ENCODE measurements around the gene LDHB. TPM values are rescaled to one million over a fixed set of nuclear protein-coding genes. Genes with fewer than 3 reads are reported as not detected.

LDHB gene
- 1,000 to 10,000 TPM in 2 of 8 experiments, 100 to 1,000 TPM in 6; 653 to 1,054 (median 899) TPM for total RNA-seq

DNA sequence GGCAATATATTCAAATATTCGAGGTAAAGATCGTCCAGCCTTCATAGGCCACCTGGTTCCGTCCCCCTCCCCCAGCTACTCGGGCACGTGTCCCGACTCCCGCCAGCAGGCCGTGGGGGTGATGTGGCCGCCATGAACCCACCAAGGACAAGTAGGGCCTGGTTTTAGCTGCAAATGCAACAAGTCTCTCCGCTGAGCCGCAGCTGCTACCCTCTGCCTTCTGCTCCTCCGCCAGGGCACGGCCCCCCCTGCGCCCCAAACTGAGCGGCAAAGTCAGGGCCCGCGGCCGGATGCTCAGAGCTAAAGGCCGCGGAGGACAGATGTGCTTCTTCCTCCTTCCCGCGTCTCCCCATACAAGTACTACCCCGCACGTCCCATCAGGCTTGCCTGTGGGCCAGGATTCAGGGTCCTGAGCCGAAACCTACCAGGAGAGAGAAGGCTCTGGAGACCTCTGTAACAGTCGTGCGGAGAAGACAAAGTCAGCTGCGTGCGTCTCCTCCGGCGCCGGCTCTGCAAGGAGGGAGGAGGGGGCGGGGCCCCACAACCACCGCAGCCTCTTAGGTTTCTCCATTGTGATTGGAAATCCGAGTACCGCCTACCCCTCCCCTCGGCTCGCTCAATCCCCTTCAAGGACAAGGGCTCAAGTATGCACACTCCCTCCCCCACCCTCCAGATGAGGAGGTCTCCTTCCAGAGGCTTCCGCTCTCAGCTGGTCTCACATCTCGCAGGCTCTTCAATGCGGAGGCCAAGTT, at the start of gene LDHB:
TSS of gene LDHB (minus strand) at position 517 of the 752 bp plus-strand sequence. CDS start 3,171 bp downstream, outside the sequence.
- Histone ChIP-seq H3K4me1 (replicated peaks in 1 of 2) (peaks cover 2 to 3% of the 10 kb centered on the region in 2 donors), H3K4me3 (peak within 1 kb of the TSS; percentile 53 to 86 (median 77)), H3K27ac (peak within 1 kb of the TSS; percentile 89 to 93)
- peak; percentile 95 to 99 (median 98) for ATAC-seq (replicated peaks in 6 of 8)
- in situ Hi-C loops (cut with MboI; ENCODE audit: low pct_unique_long_range_greater_than_20kb in 2 of 9, low sequenced_read_pairs in 9 of 9, unreplicated experiment in 9 of 9): no loop called here
- WGBS, 10 experiments: 0 to 1% (median 0%) methylated on average over 1 to 25 of the region's 41 CpGs; no CpG with 5 or more reads in 4 of the 10 experiments

DNA sequence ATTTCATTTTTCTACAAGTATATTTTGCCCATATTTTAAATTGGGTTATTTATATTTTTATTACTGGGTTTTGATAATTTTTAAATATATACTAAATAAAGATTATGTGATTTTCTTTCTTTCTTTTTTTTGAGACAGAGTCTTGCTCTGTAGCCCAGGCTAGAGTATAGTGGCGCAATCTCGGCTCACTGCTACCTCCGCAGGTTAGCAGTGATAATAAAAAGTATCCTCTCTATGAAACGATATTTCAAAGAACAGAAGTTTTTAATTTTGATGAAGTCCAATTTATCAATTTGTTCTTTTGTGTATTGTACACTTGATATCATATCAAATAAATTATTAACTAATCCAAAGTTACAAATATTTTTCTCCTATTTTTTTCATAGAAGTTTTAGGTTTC, 47.2 kb upstream of the LDHB start:
- ATAC-seq (replicated peaks in 6 of 8): no peak
- Histone ChIP-seq H3K4me3 (no peak overlapping the region), H3K27ac (no peak overlapping the region), H3K4me1 (replicated peaks in 1 of 2) (no peaks in the 10 kb centered on the region)
- WGBS, 10 experiments: 57 to 100% (median 80%) methylated on average over 1 to 4 of the region's 4 CpGs
- in situ Hi-C loops (cut with MboI; ENCODE audit: low pct_unique_long_range_greater_than_20kb in 2 of 9, low sequenced_read_pairs in 9 of 9, unreplicated experiment in 9 of 9): loop anchor here in 3 of 9 experiments (25.0 kb wide), 2 partner anchors 282 to 757 kb away; no protein-coding TSS in a partner anchor

DNA sequence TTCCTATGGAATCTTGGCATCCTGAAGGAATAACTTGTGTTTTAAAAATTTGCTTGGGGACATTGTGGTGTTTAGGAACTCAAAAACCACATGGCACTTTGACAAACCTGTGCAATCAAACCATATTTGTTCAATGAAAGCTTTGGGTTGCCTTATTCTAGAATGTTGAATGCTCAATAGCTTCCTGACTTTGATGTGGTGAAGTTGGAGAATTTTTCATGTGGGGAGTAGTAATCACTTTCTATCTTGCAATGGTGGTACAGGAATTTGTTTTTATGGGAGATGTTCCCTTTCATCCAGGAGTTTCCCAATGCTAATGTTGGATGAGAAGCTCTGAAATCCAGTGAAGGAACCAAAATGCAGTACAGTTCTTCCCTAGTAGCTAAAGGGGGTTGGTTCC, 42.2 kb upstream of the LDHB start:
- Histone ChIP-seq H3K4me3 (no peak overlapping the region), H3K4me1 (replicated peaks in 1 of 2) (no peaks in the 10 kb centered on the region), H3K27ac (no peak overlapping the region)
- in situ Hi-C loops (cut with MboI; ENCODE audit: low pct_unique_long_range_greater_than_20kb in 2 of 9, low sequenced_read_pairs in 9 of 9, unreplicated experiment in 9 of 9): loop anchor here in 6 of 9 experiments (10.0 to 25.0 kb wide), 4 partner anchors 287 to 762 kb away; no protein-coding TSS in a partner anchor
- ATAC-seq (replicated peaks in 6 of 8): no peak

DNA sequence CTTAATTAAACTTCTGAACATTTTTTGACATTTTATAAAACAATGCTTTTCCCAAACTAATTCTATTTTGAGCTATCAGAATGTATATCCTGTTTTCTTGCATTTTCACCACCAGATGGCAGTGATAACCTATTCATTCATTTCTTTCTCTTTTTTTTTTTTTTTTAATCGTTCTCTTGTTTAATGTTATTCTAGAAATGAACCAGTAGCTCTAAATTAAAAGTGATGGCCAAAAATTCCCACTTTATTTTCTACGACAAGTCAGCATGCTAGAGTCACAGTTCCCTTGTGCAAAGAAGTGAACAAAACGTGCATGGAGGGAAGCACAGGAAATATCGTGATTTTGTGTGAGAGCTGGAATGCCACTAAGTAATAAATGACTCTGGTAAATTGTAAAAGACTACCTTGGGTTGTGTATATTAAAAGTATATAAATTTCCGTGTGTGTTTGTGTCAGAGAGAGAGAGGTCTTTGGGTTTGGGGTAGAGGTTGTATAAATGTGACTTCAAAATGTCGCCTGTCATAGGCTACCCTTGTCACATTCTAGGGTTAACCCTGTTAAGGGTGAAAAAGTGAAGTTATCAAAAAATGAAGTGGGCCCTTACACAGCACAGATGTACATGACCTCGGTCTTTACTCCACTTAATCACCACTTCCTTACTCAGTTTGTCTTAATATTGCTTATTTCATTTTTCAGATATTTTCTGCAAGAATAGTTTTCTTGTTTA, 40.4 kb upstream of the LDHB start:
- no peak overlapping the region for H3K27ac ChIP-seq
- no peak overlapping the region for H3K4me3 ChIP-seq
- in situ Hi-C loops (cut with MboI; ENCODE audit: low pct_unique_long_range_greater_than_20kb in 2 of 9, low sequenced_read_pairs in 9 of 9, unreplicated experiment in 9 of 9): loop anchor here in 4 of 9 experiments (10.0 to 25.0 kb wide), 2 partner anchors 297 to 314 kb away; no protein-coding TSS in a partner anchor
- ATAC-seq (replicated peaks in 6 of 8): no peak
- WGBS, 10 experiments: 1 to 65% (median 38%) methylated on average over 4 to 7 of the region's 7 CpGs; no CpG with 5 or more reads in 1 of the 10 experiments
- no peaks in the 10 kb centered on the region for H3K4me1 ChIP-seq (replicated peaks in 1 of 2)

DNA sequence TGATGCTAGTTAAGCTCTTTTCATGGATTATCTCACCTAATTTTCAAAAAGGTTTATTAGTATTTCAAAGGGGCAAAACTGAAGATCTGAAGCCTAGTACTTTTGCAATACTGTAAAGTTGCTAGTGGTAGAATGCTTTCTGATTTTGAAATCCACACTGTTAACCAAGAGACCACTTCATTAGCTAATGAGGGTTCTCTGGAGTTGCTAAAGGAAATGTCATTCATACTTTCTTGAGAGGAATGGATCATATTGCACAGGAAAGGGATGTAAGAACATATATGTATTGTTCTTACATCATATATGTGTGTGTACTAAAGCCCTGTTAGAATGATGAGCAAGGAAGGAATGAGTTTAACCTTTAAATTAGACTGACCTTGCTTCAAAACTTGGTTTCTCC, 39.0 kb upstream of the LDHB start:
- Histone ChIP-seq H3K4me3 (no peak overlapping the region), H3K4me1 (replicated peaks in 1 of 2) (no peaks in the 10 kb centered on the region), H3K27ac (no peak overlapping the region)
- in situ Hi-C loops (cut with MboI; ENCODE audit: low pct_unique_long_range_greater_than_20kb in 2 of 9, low sequenced_read_pairs in 9 of 9, unreplicated experiment in 9 of 9): loop anchor here in 4 of 9 experiments (10.0 to 25.0 kb wide), 2 partner anchors 298 to 316 kb away; no protein-coding TSS in a partner anchor
- ATAC-seq (replicated peaks in 6 of 8): no peak

DNA sequence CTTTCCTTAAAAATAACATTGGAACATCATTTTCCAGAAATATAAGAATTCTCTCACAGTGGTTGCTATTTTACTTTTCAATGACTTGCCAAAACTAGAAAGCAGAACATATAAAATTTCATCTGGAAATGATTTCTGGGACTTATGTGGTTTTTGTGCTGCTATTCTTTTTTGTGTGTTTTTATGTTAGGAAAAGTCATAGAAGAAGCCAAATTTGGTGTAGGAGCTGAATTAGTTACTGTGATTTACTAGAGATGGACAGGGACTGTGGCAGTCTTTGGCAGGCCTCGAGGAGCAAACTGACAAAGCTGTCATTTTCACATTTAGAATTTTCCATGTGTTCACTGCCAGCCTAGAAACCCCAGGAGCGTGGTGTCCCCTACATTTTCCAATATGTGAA, 38.3 kb upstream of the LDHB start:
- WGBS, 10 experiments: 0 to 86% (median 64%) methylated on average over 1 to 2 of the region's 2 CpGs; no CpG with 5 or more reads in 3 of the 10 experiments

DNA sequence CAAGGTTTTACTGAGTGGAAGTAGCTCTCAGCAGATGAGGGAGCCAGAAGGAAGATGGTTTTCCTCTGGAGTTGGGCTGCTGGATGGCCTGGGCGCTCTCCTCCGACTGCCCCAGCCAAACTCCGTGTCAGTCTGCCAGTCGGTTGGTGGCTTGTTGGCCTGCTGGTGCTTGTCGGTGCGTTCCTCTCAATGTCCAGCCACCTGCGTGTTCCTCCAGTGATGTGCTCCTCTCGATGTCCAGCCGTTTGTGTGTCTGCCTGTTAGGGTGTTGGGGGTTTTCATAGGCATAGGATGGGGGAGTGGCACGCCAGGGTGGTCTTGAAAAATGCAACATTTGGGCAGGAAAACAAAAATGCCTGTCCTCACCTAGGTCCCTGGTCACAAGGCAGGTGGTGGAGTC, 37.0 kb upstream of the LDHB start:
- in situ Hi-C loops (cut with MboI; ENCODE audit: low pct_unique_long_range_greater_than_20kb in 2 of 9, low sequenced_read_pairs in 9 of 9, unreplicated experiment in 9 of 9): loop anchor here in 4 of 9 experiments (10.0 to 25.0 kb wide), 2 partner anchors 300 to 318 kb away; no protein-coding TSS in a partner anchor

More for the DNA sequence above, 38.3 kb upstream of the LDHB start:
- ATAC-seq (replicated peaks in 6 of 8): no peak
- H3K4me1 ChIP-seq (replicated peaks in 1 of 2): no peaks in the 10 kb centered on the region
- no peak overlapping the region for H3K27ac ChIP-seq
- in situ Hi-C loops (cut with MboI; ENCODE audit: low pct_unique_long_range_greater_than_20kb in 2 of 9, low sequenced_read_pairs in 9 of 9, unreplicated experiment in 9 of 9): loop anchor here in 4 of 9 experiments (10.0 to 25.0 kb wide), 2 partner anchors 299 to 316 kb away; no protein-coding TSS in a partner anchor
- no peak overlapping the region for H3K4me3 ChIP-seq

DNA sequence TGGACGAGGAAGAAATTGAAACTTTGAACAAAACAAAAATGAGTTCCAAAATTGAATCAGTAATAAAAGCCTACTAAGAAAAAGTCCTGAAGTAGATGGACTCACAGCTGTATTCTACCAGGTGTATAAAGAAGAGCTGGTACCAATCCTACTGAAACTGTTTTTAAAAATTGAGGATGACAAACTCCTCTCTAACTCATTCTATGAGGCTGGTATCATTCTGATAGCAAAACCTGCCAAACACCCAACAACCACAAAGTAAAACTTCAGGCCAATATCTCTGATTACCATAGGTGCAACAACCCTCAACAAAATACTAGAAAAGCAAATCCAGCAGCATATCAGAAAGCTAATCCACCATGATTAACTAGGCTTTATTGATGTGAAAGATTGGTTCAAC, 33.9 kb upstream of the LDHB start:
- H3K4me1 ChIP-seq (replicated peaks in 1 of 2): no peaks in the 10 kb centered on the region
- in situ Hi-C loops (cut with MboI; ENCODE audit: low pct_unique_long_range_greater_than_20kb in 2 of 9, low sequenced_read_pairs in 9 of 9, unreplicated experiment in 9 of 9): loop anchor here in 4 of 9 experiments (10.0 to 25.0 kb wide), 2 partner anchors 303 to 321 kb away; no protein-coding TSS in a partner anchor
- H3K4me3 ChIP-seq: no peak overlapping the region
- 0 to 83% (median 58%) methylated on average over 1 of the region's 1 CpG; no CpG with 5 or more reads in 1 of the 10 experiments for WGBS, 10 experiments
- no peak overlapping the region for H3K27ac ChIP-seq
- no peak for ATAC-seq (replicated peaks in 6 of 8)

More for the DNA sequence above, 37.0 kb upstream of the LDHB start:
- ATAC-seq (replicated peaks in 6 of 8): no peak
- H3K4me3 ChIP-seq: no peak overlapping the region
- no peaks in the 10 kb centered on the region for H3K4me1 ChIP-seq (replicated peaks in 1 of 2)
- WGBS, 10 experiments: 72 to 100% (median 93%) methylated on average over 2 to 7 of the region's 10 CpGs; no CpG with 5 or more reads in 3 of the 10 experiments
- no peak overlapping the region for H3K27ac ChIP-seq

DNA sequence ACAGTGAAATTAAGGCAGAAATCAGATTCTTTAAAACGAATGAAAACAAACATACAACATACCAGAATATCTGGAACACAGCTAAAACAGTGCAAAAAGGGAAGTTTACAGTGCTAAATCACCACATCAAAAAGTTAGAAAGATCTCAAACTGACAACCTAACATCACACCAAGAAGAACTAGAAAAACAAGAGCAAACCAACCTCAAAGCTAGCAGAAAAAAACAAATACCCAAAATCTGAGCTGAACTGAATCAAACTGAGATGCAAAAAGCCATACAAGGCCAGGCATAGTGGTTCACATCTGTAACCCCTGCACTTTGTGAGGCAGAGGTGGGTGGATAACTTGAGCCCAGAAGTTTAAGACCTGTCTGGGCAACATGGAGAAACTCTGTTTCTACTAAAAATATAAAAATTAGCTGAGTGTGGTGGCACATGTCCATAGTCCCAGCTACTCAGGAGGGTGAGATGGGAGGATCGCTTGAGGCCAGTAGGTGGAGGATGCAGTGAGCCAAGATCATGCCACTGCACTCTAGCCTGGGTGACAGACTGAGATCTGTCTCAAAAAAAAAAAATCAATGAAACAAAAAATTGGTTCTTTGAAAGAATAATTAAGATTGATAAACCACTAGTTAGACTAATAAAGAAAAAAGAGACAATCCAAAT, 33.2 kb upstream of the LDHB start:
- 0 to 100% (median 44%) methylated on average over 1 to 2 of the region's 2 CpGs for WGBS, 10 experiments
- ATAC-seq (replicated peaks in 6 of 8): no peak
- in situ Hi-C loops (cut with MboI; ENCODE audit: low pct_unique_long_range_greater_than_20kb in 2 of 9, low sequenced_read_pairs in 9 of 9, unreplicated experiment in 9 of 9): loop anchor here in 4 of 9 experiments (10.0 to 25.0 kb wide), 2 partner anchors 304 to 321 kb away; no protein-coding TSS in a partner anchor
- no peak overlapping the region for H3K27ac ChIP-seq
- no peak overlapping the region for H3K4me3 ChIP-seq
- no peaks in the 10 kb centered on the region for H3K4me1 ChIP-seq (replicated peaks in 1 of 2)

DNA sequence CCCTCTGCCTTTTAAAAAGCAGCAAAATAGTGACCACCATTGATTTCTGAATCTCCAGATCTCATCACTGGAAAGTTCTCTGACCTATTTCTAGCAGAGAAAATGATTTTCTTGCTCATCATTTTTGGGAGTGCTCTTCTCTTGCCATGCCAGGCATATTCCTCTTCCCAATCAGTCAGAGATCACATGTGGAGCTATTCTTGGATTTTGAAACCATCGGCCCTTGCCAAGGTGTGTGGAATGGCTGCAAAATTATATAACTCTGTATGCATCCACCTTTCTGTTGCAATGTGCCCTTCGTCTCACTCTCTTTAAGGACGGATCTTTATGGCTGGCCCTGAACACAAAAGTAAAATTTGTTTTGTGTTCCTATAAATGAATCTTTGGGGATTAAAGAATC, 25.5 kb upstream of the LDHB start:
- no peak for ATAC-seq (replicated peaks in 6 of 8)
- 0 to 96% (median 77%) methylated on average over 2 to 3 of the region's 3 CpGs; no CpG with 5 or more reads in 1 of the 10 experiments for WGBS, 10 experiments
- no peak overlapping the region for H3K27ac ChIP-seq
- H3K4me1 ChIP-seq (replicated peaks in 1 of 2): no peaks in the 10 kb centered on the region
- H3K4me3 ChIP-seq: no peak overlapping the region
- in situ Hi-C loops (cut with MboI; ENCODE audit: low pct_unique_long_range_greater_than_20kb in 2 of 9, low sequenced_read_pairs in 9 of 9, unreplicated experiment in 9 of 9): loop anchor here in 2 of 9 experiments (25.0 kb wide), 1 partner anchor 329 kb away; no protein-coding TSS in a partner anchor

DNA sequence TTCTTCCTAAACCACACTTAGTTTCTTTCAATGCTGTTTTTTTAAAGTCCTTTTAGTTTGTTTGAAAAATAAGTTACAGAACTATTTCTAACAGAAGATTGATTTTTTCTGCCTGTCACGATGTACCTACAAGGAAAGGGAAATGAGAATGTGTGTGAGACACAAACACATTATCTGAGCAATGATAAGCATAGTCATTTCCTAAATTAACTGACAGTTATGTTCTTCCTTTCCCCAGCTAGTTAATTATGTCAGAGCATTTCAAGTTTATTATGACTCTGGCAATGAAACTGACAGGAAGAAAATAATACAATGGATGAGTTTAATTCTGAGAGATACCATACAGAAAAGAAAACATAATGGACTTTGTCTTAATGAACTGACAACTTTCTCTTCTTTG, 21.3 kb upstream of the LDHB start:
- no peaks in the 10 kb centered on the region for H3K4me1 ChIP-seq (replicated peaks in 1 of 2)
- H3K27ac ChIP-seq: no peak overlapping the region
- WGBS, 10 experiments: 14 to 100% (median 79%) methylated on average over 1 of the region's 1 CpG; no CpG with 5 or more reads in 2 of the 10 experiments
- no peak for ATAC-seq (replicated peaks in 6 of 8)
- no peak overlapping the region for H3K4me3 ChIP-seq
- in situ Hi-C loops (cut with MboI; ENCODE audit: low pct_unique_long_range_greater_than_20kb in 2 of 9, low sequenced_read_pairs in 9 of 9, unreplicated experiment in 9 of 9): loop anchor here in 2 of 9 experiments (25.0 kb wide), 1 partner anchor 333 kb away; no protein-coding TSS in a partner anchor

DNA sequence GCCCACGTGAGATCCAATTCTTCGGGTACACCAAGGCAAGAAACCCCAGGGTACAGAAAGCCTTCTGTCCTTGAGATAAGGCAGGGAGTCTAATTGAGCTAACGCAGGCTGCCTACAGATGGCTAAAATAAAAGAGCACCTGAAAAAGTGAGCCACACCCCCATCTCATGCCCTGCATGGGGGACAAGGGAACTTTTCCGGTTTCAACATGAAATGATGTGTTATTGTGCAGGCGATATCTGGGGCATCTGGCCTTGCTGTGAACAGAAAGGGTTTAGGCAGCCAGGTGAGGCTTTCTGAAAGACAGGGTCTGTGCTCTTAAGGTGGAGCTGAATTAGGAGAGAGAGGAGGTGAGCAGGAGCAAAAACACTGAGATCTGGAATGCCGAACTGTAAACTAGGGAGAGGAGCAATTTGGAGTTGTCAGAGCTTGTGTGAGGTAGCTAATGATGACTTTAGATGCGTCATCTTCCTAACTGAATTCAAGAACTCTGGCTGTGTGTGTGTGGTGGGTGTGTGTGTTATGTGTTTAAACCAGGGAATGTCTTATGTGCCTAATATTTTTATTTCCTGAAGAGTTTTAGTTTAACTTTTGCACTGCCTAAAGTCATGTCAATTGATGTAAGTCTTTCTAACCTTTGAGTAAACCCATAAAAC, 20.1 kb upstream of the LDHB start:
- H3K4me1 ChIP-seq (replicated peaks in 1 of 2): no peaks in the 10 kb centered on the region
- in situ Hi-C loops (cut with MboI; ENCODE audit: low pct_unique_long_range_greater_than_20kb in 2 of 9, low sequenced_read_pairs in 9 of 9, unreplicated experiment in 9 of 9): loop anchor here in 2 of 9 experiments (25.0 kb wide), 1 partner anchor 335 kb away; no protein-coding TSS in a partner anchor
- ATAC-seq (replicated peaks in 6 of 8): peak in 1 of 8 experiments; percentile 61
- no peak overlapping the region for H3K4me3 ChIP-seq
- WGBS, 10 experiments: 0 to 92% (median 84%) methylated on average over 1 to 7 of the region's 7 CpGs; no CpG with 5 or more reads in 1 of the 10 experiments
- no peak overlapping the region for H3K27ac ChIP-seq
